SK-N-SH (cell line): ENCODE data around the gene CCDC69.

ENCODE experiments used
- CTCF ChIP-seq: fragments of 200-600 bp; sonication (generic); IDR thresholded peaks from 2 replicates; pipeline ENCODE4 v1.6.1; 2017; ENCODE audit warnings: antibody characterized with exemption, mild to moderate bottlenecking, moderate library complexity
- EZH2phosphoT487 ChIP-seq: fragments of 200-600 bp; sonication (generic); IDR thresholded peaks from 2 replicates; pipeline ENCODE4 v1.6.1; 2017; ENCODE audit warnings: low read depth, mixed run types, mild to moderate bottlenecking, antibody characterized with exemption, moderate library complexity, borderline replicate concordance
- PBX3 ChIP-seq: IDR thresholded peaks from 2 replicates; pipeline ENCODE4; 2012
- POLR2AphosphoS5 ChIP-seq: IDR thresholded peaks from 2 replicates; pipeline ENCODE4 v1.6.1; 2012; ENCODE audit warnings: low read depth, low read length
- REST ChIP-seq: IDR thresholded peaks from 2 replicates; pipeline ENCODE4 v1.6.1; 2012; ENCODE audit warnings: mild to moderate bottlenecking, low read depth, low read length, moderate library complexity
- RFX5 ChIP-seq: IDR thresholded peaks from 2 replicates; pipeline ENCODE4 v1.6.1; 2012; ENCODE audit warnings: mild to moderate bottlenecking, improper control_type of control experiment, low read length
- TCF12 ChIP-seq: IDR thresholded peaks from 2 replicates; pipeline ENCODE4 v1.4.0; 2012

- no peak for TF ChIP-seq CTCF
- TF ChIP-seq REST: no peak
- no peak for TF ChIP-seq POLR2AphosphoS5
- no peak for TF ChIP-seq PBX3
- TF ChIP-seq EZH2phosphoT487: no peak
- no peak for TF ChIP-seq TCF12
- TF ChIP-seq RFX5: no peak
Measured at GRCh38 chr5:151248651-151249050, 24.8 kb upstream of the CCDC69 start.
